Epithelial cell of proximal tubule (primary cell): ENCODE results near the gene PATZ1. TPM values are rescaled to one million over a fixed set of nuclear protein-coding genes. Genes with fewer than 3 reads are reported as not detected.

Experiments
- DNase-seq: peaks from one replicate; pipeline ENCODE4 v3.0.0-alpha.2; 2011; ENCODE audit warnings: low read depth
- H3K4me3 ChIP-seq: 2 replicates; pipeline ENCODE4 v1.5.1; 2011; ENCODE audit warnings: low read depth, mild to moderate bottlenecking, low read length
- total RNA-seq: library from RNA; depleted of rRNA; stranded (reverse); fragments of >200 nt; gene quantifications from 2 replicates; pipeline ENCODE4 v1.2.3, GENCODE V29; 2015
- TF ChIP-seq, protein P1 (sequence below): conservative IDR thresholded peaks from 2 replicates; pipeline ENCODE4 v1.5.1; 2012; ENCODE audit warnings: low read depth, mild to moderate bottlenecking, low read length

PATZ1 gene
- total RNA-seq, 1 donor from 2014 or later: 30.8 TPM

DNA sequence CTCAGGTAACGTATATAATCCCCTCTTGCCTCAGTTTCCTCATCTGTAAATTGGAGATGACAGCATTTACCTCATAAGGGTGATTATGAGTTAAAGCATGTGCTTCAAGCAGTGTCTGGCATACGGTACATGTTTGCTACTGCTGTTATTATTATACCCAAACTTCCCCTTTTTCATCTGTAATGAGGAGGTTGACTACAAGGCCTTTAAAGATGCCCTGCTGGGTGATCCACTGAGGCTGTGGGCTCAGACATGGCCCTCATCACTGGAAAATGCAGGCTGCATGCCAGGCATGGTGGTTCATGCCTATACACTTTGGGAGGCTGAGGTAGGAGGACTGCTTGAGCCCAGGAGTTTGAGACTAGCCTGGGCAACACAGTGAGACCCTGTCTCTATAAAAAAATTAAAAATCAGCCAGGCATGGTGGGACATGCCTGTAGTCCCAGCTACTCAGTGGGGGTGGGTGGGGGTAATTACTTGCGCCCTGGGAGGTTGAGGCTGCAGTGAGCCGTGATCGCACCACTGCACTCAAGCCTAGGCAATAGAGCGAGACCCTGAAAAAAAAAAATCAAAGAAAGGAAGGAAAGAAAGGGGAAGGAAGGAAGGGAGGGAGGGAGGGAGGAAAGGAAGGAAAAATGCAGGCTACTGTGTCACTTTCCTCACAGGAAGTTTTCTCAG, 58.2 kb downstream of the PATZ1 start:
- TF ChIP-seq, protein P1, sequence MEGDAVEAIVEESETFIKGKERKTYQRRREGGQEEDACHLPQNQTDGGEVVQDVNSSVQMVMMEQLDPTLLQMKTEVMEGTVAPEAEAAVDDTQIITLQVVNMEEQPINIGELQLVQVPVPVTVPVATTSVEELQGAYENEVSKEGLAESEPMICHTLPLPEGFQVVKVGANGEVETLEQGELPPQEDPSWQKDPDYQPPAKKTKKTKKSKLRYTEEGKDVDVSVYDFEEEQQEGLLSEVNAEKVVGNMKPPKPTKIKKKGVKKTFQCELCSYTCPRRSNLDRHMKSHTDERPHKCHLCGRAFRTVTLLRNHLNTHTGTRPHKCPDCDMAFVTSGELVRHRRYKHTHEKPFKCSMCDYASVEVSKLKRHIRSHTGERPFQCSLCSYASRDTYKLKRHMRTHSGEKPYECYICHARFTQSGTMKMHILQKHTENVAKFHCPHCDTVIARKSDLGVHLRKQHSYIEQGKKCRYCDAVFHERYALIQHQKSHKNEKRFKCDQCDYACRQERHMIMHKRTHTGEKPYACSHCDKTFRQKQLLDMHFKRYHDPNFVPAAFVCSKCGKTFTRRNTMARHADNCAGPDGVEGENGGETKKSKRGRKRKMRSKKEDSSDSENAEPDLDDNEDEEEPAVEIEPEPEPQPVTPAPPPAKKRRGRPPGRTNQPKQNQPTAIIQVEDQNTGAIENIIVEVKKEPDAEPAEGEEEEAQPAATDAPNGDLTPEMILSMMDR: no peak
- no peak overlapping the region for H3K4me3 ChIP-seq
- no peak for DNase-seq

DNA sequence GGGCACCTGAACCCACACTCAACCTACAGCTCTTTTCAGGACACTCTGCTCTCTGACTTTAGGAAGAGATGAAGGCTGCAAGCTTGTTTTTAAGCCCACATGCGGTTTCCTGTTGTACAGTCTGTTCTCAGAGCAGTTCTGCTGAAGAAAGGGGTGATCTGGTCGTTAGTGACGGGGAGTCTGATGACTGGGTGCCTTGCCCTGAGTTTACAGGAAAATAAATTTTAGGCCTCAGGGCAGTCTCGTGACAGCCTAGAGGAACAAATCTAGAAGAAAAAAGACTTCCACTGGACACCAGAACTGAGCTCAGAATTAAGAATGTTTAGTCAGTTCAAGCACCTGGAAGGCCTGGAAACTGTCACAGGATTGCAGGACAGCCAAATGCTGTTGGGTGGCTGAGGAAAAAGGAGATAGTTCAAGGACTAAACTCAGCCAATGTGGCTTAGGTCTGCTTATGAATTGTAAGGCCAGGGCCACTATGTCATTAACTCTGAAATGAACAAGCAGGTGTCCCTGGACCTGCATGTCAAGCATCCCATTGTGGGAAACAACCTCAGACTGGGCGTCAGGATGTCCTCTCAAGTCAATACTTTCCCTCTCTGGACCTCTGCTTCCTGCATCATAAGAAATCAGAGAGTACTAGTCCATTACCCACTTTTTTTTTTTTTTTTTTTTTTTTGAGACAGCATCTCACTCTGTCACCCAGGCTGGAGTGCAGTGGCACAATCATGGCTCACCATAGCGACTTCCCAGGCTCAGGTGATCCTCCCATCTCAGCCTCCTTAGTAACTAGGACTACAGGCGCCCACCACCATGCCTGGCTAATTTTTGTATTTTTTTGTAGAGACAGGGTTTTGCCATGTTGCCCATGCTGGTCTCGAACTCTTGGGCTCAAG, 59.5 kb downstream of the PATZ1 start:
- DNase-seq: no peak
- TF ChIP-seq, protein P1: no peak
- H3K4me3 ChIP-seq: no peak overlapping the region

DNA sequence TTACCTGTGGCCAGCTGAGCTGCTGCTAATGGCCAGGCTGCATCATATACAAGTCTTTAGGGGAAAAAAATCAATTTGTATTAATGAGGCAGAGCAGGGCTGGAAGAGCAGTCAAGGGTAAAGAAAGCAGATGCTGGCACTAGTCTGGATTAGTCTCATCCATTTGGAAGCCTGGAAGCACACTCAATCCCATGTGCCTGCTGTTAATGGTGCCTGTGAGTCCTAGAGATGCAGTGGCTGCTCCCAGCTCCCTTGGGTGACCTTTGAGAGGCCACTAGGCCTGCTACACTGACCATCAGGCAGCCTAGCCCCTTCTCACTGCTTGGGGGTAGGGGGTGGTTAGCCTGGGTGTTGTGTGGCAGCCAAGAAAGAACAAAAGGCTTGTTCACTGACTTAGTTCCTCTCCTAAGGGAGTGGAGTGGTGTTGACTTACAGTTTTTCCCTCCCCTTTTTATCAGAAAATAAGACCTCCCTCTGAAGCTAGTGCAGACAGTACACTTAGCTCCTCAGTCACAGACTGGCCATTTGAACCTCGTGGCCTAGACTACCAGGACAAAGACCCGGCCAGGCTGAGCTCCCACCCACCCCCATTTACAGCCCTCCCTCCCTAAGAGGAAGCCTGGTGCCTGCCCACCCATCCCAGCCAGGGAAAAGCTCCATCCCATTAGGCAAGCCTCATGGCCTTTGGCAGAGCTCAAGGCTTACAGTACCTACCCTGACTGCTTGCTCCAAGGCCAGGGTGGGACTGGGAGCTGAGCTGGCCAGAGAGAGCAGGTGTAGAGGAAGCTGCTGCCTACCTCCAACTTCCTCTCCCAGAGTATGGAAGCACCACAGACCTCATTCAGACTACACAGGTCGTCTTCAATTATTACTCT, 61.6 kb downstream of the PATZ1 start:
- DNase-seq: no peak
- TF ChIP-seq, protein P1: no peak

DNA sequence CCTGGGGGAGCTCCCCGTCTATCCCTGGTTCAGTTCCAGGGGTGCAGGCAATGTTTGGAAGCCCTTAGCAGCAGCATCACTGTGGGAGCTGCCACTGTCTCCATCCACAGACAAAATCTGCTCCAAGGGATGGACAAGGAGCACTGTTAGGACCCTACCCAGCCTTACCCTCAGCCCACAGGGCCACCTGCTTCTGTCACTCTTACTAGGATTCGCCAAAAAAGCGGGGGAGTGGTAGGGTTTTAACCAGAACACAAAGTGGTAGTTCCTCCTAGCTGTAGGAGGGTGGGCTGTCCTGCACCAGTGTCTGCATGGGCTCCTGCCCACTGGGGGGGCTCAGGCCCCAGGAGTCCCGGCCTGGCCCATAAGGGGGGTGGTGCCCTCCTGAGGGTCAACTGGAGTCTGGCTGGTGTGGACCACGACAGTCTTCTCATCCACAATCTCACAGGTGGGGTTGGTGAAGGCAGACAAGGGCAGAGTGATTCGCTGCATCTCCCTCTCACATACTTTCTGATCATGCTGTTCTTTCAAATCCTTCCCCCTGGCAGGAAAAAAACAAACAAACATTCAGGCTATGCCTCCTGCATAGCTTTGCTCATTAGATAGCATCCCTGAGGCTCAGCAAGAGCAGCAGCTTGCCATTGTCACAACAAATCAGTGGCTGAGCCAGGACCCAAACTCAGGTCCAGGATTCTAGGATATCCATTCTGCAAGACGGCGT, 63.2 kb downstream of the PATZ1 start:
- no peak overlapping the region for H3K4me3 ChIP-seq
- TF ChIP-seq, protein P1: no peak
- DNase-seq: no peak

More for the DNA sequence above, 61.6 kb downstream of the PATZ1 start:
- H3K4me3 ChIP-seq: no peak overlapping the region

DNA sequence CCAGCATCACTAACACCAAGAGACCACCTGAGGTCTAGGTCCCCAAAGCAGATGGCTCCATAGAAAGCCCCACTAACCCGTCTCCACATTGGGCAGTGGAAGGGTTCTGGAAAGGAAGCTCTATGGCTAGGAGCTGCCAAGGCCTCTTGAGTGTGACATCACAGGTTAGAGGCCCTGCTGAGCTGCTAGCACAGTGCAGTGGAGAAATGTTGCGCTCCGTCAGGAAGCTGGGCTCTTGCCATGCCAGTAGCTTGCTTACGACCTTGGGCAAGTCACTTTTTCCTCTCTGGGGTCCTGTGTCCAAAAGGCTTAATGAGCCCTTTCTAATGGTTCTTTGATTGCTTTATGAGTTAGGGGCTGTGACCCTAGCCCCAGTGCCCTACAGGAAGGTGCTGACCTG, 64.4 kb downstream of the PATZ1 start:
- H3K4me3 ChIP-seq: no peak overlapping the region
- no peak for DNase-seq
- TF ChIP-seq, protein P1: no peak

DNA sequence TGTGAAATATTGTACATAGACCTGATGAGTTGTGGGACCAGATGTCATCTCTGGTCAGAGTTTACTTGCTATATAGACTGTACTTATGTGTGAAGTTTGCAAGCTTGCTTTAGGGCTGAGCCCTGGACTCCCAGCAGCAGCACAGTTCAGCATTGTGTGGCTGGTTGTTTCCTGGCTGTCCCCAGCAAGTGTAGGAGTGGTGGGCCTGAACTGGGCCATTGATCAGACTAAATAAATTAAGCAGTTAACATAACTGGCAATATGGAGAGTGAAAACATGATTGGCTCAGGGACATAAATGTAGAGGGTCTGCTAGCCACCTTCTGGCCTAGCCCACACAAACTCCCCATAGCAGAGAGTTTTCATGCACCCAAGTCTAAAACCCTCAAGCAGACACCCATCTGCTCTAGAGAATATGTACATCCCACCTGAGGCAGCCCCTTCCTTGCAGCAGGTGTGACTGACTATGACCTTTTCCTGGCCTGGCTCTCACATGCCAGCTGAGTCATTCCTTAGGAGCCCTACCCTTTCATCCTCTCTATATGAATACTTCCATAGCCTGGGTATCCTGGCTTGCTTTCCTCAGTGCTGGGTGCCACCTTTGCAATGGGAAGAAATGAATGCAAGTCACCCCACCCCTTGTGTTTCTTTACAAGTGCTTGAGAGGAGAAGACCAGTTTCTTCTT, 66.2 kb downstream of the PATZ1 start:
- no peak for DNase-seq

More for the DNA sequence above, 66.2 kb downstream of the PATZ1 start:
- no peak overlapping the region for H3K4me3 ChIP-seq
- TF ChIP-seq, protein P1: no peak
